DND-41 (cell line): Measurements from ENCODE around the gene UBE2QL1.

ENCODE experiments used
- EZH2 ChIP-seq: IDR thresholded peaks from 3 replicates; pipeline ENCODE4 v1.6.1; 2012; ENCODE audit warnings: borderline replicate concordance, low read depth, mild to moderate bottlenecking, moderate library complexity, low read length, inconsistent platforms; ENCODE audit not compliant: severe bottlenecking
- TF ChIP-seq, protein P1 (sequence below): IDR thresholded peaks from 2 replicates; pipeline ENCODE4 v1.5.1; 2012; ENCODE audit warnings: borderline replicate concordance, low read length, moderate library complexity, mild to moderate bottlenecking; ENCODE audit not compliant: poor library complexity, severe bottlenecking; ENCODE audit errors: extremely low read depth

DNA sequence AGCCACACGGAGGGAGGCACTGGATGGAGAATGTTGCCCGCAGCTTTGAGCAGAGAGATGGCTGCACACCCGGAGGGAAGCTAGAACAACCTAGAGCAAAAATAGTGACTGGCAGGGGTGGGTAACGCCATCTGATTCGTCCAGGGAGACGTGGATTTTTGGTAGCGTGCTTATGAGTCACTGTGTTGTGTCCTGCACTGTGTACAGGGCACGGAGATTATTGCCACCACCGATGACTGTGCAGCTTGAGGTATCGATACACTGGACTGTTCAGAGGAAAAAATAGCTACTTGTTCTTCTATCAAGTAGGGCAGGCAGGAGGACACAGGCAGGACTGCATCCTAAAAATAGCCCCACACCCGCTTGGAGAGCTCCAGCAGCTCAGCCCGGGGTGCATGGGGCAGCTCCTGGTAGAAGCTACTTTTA lies 6.0 kb downstream of the UBE2QL1 start:
- TF ChIP-seq, protein P1, sequence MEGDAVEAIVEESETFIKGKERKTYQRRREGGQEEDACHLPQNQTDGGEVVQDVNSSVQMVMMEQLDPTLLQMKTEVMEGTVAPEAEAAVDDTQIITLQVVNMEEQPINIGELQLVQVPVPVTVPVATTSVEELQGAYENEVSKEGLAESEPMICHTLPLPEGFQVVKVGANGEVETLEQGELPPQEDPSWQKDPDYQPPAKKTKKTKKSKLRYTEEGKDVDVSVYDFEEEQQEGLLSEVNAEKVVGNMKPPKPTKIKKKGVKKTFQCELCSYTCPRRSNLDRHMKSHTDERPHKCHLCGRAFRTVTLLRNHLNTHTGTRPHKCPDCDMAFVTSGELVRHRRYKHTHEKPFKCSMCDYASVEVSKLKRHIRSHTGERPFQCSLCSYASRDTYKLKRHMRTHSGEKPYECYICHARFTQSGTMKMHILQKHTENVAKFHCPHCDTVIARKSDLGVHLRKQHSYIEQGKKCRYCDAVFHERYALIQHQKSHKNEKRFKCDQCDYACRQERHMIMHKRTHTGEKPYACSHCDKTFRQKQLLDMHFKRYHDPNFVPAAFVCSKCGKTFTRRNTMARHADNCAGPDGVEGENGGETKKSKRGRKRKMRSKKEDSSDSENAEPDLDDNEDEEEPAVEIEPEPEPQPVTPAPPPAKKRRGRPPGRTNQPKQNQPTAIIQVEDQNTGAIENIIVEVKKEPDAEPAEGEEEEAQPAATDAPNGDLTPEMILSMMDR = no peak
- no peak for TF ChIP-seq EZH2
